Ishikawa (cell line): Measurements from ENCODE around the gene CARD8.

Experiments used
- CREB1 ChIP-seq: IDR thresholded peaks from 2 replicates; pipeline ENCODE4 v1.6.1; 2012; ENCODE audit warnings: low read depth
- EGR1 ChIP-seq: IDR thresholded peaks from 2 replicates; pipeline ENCODE4 v1.6.1; 2012
- EP300 ChIP-seq: IDR thresholded peaks from 2 replicates; pipeline ENCODE4 v1.6.1; 2012; ENCODE audit warnings: borderline replicate concordance
- FOXM1 ChIP-seq: IDR thresholded peaks from 2 replicates; pipeline ENCODE4 v1.6.1; 2012; ENCODE audit warnings: low read depth, borderline replicate concordance
- MAX ChIP-seq: IDR thresholded peaks from 2 replicates; pipeline ENCODE4 v1.6.1; 2012
- NFIC ChIP-seq: IDR thresholded peaks from 2 replicates; pipeline ENCODE4 v1.6.1; 2012
- RAD21 ChIP-seq: IDR thresholded peaks from 2 replicates; pipeline ENCODE4 v1.6.1; 2012; ENCODE audit warnings: low read depth
- REST ChIP-seq: IDR thresholded peaks from 2 replicates; pipeline ENCODE4 v1.6.1; 2012; ENCODE audit warnings: low read depth, mild to moderate bottlenecking
- TAF1 ChIP-seq: IDR thresholded peaks from 2 replicates; pipeline ENCODE4 v1.6.1; 2012; ENCODE audit warnings: low read depth, mild to moderate bottlenecking
- USF1 ChIP-seq: IDR thresholded peaks from 2 replicates; pipeline ENCODE4 v1.6.1; 2012
- YY1 ChIP-seq: IDR thresholded peaks from 2 replicates; pipeline ENCODE4 v1.6.1; 2012; ENCODE audit warnings: low read depth
- ZBTB7A ChIP-seq: IDR thresholded peaks from 2 replicates; pipeline ENCODE4 v1.6.1; 2012; ENCODE audit warnings: low read depth

- TF ChIP-seq RAD21 = no peak
- TF ChIP-seq MAX = no peak
- no peak for TF ChIP-seq EP300
- no peak for TF ChIP-seq EGR1
- TF ChIP-seq REST = no peak
- TF ChIP-seq USF1 = no peak
- TF ChIP-seq ZBTB7A = no peak
- TF ChIP-seq YY1 = no peak
- no peak for TF ChIP-seq FOXM1
- TF ChIP-seq CREB1 = no peak
- TF ChIP-seq NFIC = no peak
- TF ChIP-seq TAF1 = no peak
Measured at GRCh38 chr19:48302600-48302959, 46.9 kb upstream of the CARD8 start.
